NCI-H1048 (cell line): ENCODE measurements around the gene GCFC2.
A peak's percentile ranks its signal among the peaks of the same experiment; 100 is the strongest.
"Not testable (repeated sequence)": the region's sequence is repeated elsewhere in the genome, so short reads cannot be mapped to it uniquely, and the experiment has no call there.

ENCODE experiments used
- DNase-seq: peaks from one replicate; lab custom pipeline; 2025; lab: John Stamatoyannopoulos, UW

Gene GCFC2

DNA sequence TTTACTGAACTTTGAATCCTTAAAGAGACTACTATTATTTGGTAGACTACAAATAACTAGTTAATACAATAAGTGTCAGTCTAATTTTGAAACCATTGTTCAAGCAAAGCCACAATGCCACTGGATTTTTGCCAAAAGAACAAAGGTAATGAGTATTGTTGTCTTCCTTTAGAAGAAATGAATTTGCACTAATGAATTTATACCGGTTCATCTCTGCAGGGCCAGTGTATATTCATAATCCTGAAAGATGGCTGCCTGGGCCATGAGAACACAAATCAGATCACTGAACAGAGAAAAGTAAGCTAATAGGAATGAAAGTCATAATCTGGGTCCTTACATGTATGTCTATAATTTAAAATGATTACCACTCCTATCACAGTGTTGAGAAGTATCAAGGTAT, 31.2 kb downstream of the GCFC2 start:
- no peak for DNase-seq

DNA sequence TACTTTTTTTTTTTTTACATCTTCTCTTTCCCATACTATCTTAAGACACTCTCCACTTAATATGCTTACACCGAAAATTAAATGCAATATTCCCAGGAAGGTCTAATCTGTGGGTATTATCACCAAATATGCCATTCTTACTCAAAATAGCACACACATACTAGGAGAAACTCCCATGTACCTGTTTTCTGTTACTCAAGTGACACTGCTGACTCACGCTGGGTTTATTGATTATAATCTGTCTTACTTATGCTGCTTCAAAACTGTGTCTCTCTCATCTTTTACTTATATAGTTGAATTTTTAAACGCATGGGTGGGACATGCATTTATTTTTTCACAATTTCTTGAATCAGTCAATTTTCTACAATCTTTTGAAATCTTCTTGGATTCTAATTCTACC, 34.3 kb downstream of the GCFC2 start:
- DNase-seq, result no peak

DNA sequence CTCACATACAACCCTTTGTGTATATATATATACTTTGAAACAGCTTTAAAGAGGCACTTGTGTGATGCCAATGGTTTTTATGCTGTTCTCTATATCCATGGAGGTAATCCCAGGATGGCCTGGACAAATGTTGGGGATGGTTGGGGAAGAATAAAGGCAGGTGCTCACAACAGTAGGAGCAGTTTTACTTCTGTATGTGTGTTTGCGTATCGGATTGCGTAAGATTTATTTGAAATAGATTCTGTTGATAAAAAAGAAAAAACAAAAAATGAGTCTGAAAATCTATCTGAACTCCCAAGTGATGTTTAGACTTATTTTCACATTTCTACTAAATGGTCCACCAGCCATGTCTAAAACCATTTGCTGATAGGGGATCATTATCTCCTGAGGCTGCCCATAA, 34.8 kb downstream of the GCFC2 start:
- DNase-seq, result no peak

DNA sequence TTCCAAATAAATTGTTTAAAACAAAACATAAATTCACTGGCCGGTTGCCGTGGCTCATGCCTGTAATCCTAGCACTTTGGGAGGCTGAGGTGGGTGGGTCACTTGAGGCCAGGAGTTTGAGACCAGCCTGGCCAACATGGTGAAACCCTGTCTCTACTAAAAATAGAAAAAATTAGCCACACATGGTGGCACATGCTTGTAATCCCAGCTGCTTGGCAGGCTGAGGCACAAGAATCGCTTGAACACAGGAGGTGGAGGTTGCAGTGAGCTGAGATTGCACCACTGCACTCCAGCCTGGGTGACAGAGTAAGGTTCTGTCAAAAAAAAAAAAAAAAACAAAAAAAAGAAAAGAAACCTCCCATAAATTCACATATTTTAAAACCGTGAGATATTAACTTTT, 35.3 kb downstream of the GCFC2 start:
- DNase-seq, result not testable (repeated sequence)

DNA sequence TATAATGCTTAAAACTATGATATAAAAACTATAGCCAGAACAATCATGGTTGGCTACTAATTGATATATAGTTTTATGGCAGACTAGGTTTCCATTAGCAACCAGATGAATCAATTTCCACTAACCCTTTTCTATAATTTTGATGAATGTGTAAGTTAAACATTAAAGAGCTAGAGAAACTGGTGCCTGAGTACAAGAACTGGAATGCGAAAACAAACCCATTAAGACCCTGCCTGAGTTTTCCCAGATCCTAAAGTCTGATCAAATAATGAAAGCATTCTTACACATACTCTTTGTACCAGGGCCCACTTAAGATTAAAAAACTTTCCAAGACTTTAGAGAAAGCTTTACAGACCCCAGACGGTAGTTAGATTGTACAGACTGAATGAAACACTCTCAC, 42.8 kb downstream of the GCFC2 start:
- DNase-seq, result no peak

DNA sequence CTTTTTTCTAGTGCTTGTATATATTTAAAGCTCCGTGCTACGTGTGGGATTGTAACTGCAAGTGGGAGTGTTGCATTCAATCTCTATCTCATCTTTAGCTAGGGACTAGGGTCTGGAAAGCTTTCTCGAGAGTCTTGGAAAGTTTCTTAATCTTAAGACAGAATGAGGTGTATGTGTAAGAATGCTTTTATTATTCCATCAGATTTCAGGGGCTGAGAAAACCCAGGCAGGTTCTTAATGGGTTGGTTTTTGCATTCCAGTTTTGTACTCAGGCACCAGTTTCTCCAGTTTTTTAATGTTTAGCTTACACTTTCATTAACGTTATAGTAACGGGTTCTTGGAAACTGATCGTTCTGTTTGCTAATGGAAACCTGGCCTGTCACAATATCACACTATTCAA, 43.8 kb downstream of the GCFC2 start:
- DNase-seq, result no peak

DNA sequence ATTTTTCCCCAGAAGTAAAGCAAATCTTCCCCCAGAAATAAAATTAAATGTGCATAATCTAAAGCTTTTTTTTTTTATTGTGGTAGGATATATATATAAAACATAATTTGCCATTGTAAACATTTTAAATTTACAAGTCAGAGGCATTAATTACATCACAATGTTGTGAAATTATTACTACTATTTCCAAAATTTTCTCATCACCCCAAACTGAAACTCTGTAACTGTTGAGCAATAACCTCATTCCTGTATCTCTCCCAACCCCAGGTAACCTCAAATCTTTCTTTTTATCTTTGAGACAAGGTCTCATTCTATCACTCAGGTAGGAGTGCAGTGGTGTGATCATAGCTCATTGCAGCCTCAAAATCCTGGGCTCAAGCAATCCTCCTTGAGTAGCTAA, 52.9 kb downstream of the GCFC2 start:
- no peak for DNase-seq

DNA sequence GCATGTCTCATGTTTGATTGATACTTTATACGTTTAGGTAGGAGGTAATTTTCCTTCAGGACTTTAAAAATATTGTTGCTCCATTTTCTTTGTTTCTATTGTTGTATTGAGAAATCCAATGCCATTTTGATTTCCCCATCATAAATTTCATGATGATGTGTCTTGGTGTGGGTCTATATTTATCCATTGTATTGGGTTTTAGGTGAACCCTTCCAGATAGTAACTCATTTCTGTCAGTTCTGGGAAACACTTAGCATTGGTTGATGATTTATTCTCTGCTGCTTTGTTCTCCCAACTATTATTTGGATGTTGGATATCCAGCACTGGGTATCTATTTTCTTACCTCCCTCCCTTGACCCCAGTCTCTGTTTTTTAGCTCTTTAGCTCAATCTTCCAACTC, 54.2 kb downstream of the GCFC2 start:
- no peak for DNase-seq

DNA sequence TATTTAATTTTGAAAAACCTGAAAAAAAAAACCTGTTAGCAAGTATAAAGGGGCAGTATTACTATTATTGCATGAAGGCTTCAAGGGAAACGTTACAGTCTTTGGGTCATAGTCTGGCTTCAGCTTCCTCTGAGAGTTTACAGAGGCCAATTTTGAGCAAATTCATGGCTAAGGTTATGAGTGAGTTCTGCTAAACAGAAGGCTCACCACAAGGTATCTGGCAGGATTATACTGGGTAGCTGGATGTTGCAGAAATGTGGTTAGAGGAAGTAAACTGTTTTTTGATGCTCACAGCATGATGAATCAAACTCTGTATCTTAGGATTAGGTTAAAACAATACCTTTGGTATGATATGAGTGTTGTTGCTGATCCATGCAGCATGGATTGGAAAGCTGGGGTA, 54.9 kb downstream of the GCFC2 start:
- DNase-seq, result no peak

DNA sequence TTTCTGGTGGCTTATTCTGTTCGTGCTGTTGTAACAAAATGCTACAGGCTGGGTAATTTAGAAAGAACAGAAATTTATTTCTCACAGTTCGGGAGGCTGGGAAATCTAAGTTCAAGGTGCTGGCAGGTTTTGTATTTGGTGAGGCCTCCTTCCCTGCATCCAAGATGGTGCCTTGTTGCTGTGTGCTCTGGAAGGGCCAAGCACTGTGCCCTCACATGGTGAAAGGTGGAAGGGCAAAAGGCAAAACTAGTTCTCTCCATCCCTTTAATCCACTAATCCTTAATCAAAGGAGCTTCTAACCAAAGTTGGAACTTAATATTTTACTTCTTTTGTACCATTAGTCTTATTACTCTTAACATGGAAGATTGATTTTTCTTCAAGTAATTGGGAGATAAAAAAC, 56.7 kb downstream of the GCFC2 start:
- DNase-seq, result no peak

DNA sequence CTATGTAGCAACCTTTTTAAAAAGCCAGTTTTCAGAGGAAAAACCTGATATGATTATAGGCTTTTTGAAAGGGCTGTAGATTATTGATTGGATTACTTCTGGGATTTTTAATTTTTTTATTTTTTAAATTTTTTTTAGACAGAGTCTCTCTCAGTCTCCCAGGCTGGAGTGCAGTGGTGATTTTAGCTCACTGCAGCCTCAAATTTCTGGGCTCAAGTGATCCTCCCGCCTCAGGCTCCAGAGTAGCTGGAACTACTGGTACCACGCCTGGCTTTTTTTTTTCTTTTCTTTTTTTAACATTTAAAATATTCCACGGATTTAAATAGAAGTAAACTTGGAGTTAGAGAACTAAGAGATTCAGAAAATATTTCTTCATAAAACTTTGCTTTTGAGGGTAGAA, 62.9 kb downstream of the GCFC2 start:
- DNase-seq, result no peak

DNA sequence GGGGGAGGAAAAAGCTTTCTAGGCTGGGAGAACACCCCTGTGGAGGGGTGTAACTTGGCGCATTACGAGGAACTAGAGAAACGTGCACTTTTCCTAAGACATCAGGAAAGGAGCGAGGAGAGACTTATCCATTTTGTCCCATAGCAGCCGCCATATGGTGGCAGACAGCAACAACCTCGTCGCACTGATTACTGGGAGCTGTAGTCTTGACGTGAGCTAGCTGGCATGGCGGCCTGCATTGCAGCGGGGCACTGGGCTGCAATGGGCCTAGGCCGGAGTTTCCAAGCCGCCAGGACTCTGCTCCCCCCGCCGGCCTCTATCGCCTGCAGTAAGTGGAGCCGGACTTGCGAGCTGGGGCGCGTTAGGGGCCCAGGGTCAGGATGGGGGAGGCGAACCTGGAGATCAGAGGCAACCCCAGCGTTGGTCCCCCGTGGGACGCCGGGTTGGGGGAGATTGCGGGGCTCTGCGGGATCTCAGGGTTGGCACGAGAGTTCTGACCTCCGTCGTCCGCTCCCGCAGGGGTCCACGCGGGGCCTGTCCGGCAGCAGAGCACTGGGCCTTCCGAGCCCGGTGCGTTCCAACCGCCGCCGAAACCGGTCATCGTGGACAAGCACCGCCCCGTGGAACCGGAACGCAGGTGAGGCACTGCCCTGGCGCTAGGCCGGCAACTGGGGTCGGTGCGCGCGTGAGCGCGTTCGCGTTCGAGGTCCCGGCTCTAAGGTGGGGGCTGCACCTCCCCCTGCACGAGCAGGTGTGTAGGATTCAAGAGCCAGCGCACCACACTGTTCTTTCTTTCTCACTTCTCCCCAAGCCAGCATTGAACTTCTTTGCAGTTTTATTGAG, 63.9 kb downstream of the GCFC2 start, which contains the start of gene MRPL19:
Gene MRPL19 (plus strand): TSS at position 201 of the 843 bp plus-strand sequence. CDS start 25 bp downstream, at position 226.
- peak; percentile 66 for DNase-seq

DNA sequence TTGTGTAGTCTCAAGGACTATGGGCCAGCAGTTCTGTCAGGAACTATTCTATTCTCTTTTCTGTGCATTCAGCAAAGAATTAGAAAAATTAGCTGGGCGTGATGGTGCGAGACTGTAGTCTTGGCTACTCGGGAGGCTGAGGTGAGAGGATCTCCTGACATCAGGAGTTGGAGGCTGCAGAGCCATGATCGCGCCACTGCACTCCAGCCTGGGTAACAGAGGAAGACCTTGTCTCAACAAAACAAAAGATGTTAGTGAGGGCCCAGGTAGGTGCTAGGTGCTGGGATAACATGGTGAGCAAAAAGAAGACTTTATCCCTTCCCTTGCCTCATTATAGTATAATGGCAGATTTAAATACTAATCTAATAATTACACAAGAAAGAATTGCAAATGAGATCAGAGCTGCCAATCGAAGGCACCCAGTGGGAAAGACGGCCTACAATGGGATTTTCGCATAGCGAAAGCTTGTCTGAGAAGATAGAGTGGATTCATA, 64.6 kb downstream of the GCFC2 start:
- DNase-seq, result no peak

DNA sequence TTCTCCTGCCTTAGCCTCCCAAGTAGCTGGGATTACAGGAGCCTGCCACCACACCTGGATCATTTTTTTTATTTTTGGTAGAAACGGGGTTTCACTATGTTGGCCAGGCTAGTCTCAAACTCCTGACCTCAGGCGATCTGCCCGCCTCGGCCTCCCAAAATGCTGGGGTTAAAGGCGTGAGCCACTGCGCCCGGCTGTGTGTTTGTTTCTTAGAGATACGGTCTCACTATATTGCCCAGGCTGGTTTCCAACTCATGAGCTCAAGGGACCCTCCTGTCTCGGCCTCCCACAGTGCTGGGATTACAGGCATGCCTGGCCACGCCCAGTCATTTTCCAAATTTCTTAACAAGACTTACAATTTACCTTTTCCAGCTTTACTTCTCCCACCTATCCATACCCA, 65.1 kb downstream of the GCFC2 start:
- DNase-seq, result no peak

DNA sequence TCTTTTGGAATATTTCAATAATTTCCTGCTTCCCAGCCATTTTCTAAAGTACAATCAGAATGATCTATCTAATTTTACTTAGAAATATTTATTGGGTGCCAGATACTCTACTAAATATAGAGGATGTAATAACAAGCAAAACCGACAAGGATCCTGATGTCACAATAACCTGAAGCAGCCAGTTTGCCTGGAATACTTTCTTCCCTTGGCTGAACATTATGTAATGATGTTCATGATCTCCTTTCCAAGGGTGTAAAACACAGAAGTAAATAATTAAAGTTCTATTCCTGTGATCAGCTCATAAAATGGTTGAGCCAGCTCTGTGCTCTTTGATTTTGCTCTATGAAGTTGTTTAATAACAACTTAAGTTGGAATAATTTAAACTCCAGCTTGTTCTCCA, 66.7 kb downstream of the GCFC2 start:
- no peak for DNase-seq

DNA sequence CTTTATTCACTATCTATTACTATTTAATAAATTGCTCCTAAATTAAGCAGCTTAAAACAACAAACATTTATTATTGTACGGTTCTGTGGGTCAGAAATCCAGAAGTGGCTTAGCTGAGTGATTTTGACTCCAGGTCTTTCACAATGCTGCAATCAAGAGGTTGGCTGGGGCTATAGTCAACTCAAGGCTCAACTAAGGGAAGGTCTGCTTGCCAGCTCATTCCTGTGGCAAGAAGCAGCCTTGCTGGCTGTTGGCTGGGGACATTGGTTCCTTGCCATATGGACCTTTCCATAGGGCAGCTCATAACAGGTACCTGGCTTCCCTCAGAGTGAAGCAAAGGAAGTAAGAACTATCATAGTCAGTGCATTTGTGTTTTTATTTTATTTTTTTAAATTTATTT, 69.1 kb downstream of the GCFC2 start:
- no peak for DNase-seq

DNA sequence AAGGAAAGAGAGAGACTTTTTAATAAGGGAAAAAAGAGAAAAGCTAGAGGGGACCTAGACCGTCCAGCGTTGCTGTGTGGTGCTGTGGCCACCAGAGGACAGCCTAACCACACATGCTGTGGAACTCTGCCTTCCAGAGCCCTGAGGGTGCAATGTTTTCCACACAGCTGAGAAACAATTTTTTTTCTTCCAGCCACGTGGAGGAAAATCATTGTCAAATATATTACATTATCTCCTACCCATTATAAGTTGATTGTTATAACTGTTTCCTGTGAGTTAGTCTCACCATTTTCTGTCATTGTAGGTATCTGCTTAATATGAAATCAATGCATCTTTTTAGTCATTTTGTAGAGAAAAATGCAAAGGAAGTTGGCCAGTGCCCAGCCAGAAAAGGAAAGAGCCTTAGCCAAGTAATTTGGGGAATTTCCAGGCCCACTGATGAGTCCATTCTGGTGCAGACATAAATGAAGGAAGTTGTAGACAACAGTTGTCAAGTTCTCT, 70.0 kb downstream of the GCFC2 start:
- peak; percentile 36 for DNase-seq

DNA sequence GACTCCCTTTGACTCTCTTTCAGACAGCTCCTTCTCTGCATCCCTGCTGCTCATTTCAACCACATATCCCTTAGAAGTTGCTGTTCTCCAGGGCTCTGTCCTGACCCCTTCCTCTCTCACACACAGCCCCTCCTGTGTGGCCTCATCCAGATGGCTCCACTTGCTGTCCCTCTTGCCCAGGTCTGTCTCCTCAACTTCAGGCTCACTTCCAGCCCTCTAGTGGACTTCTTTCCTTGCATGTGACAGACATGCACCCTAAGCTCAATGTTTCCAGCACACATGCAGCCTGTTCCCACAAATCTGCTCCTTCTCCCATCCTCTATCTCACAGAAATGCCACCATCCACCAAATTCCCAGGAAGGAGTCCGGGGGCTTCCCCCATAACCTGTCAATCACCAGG, 73.1 kb downstream of the GCFC2 start:
- no peak for DNase-seq

DNA sequence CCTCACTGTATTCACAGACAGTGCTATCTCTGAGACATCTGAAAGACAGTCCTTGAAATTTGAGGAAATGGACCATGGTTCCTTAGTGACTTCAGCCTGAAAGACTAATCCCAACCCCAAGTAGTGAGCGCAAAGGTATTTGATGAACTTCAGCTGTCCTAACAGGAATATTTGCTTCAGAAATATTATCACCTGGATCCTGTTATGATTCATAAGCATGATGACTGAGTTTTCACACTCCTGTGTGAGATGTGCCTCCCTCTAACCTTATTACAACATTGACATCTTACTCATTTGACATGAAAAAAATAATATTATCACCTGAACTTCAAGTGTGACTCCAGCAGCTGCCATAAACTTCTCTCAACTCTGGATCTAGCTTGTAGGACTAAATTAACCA, 75.8 kb downstream of the GCFC2 start:
- DNase-seq, result no peak

DNA sequence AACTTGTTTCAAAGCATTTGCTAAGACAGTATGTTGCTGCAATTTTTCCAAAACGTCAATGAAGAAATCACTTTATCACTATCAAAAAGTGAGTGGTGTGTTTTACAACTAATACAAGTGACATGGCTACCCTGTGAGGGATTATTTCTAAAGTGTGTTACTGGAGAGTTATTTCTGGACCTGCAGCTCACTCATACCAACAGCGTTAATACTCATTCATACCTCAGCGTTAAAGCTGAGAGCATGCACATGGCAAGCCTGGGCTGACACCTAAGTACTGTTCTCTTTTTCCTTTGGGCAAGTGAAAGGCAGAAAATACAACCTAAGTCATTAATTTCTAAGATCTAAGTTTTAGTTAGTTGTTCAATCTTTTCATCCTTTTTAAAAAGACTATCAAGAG, 77.1 kb downstream of the GCFC2 start:
- no peak for DNase-seq

DNA sequence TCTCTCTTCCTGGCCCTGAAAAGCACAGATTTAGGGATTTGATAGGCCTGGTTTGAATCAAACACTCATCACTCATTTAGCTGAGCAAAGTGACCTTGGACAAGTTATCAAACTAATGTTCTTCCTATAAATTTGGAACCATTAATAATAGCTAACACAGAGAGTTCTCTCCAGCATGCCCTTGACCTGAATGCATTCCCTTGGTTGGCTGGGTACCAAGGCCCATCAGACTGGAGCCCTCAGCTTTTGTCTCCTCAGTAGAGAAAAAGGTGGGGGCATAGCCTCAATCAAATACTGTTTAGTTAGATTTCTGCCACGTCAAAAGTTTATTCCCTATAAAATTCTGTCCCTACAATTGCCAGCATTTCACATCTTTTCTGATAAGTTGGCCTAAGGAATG, 77.9 kb downstream of the GCFC2 start:
- DNase-seq, result no peak

DNA sequence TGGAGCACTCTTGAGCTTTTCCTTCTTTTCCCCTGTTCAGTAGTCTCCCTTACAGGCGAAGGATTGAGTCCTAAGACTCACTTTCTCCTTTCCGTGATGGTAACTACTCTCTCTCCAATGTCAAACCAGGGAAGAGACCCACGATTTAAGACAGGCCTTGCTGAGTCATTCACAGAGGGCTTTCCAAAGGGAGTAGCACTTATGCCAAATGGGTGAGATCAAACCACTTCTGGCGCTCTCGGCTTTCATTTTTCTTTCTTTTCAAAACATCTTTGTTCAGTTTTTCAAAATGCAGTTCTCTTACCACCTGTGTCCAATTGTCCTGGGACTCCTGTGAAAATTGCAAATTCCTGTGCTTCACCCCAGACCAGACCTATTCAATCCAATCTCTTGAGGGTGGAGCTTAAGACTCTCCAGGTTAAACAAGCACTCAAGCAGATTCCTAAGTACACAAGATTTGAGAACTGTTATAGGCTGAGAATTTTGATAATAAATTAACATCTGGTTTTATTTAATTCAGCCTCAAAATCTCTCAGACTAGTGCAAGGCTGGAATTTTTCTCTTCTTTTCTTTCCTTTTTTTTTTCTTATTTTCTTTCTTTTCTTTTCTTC, 78.5 kb downstream of the GCFC2 start:
- DNase-seq, result no peak

DNA sequence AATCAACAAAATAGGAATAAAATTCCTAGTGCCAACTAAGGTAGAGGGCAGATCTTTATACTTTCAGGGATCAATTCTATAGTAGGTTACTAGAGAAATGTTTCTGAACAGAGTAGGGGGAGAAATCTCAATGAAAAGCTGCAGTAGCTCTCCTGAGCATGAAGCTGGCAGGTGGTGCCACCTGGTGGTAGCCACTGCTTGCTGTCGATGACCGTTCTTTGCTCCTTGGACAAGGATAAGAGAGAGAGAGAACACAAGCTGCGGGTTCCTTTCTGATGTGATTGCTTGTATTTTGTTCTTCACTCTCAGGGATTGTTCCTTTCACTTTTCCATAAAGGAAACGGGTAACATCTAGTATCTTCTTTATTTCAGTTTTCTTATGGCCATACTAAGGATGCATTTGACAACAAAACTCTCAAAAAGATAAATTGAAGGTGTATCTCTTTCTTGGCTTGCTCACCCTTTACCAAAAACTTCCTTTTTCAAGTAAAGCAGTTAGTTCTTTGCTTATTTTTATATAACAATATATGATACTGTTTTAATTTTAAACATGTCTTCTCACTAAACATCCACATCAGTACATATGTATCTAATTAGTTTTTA, 82.7 kb downstream of the GCFC2 start:
- DNase-seq, result peak; percentile 46
